GM12892 (cell line): ENCODE measurements around the gene CHST15.

ENCODE experiments used
- POLR2A ChIP-seq: IDR thresholded peaks from 2 replicates; pipeline ENCODE4 v1.6.1; 2011; ENCODE audit warnings: low read depth, low read length, control low read depth
- POLR2AphosphoS5 ChIP-seq: IDR thresholded peaks from 2 replicates; pipeline ENCODE4 v1.6.1; 2011; ENCODE audit warnings: low read depth, low read length, control low read depth
- TAF1 ChIP-seq: IDR thresholded peaks from 2 replicates; pipeline ENCODE4 v1.6.1; 2011; ENCODE audit warnings: low read depth, mild to moderate bottlenecking, control low read depth, low read length, borderline replicate concordance

- TF ChIP-seq POLR2A (no peak), POLR2AphosphoS5 (no peak), TAF1 (no peak)
These were observed 14.7 kb downstream of the CHST15 start for GRCh38 chr10:124078714-124079113.
